AG04450 (cell line): ENCODE measurements around the gene FGD6. TPM values are rescaled to one million over a fixed set of nuclear protein-coding genes. Genes with fewer than 3 reads are reported as not detected.

Experiments
- CTCF ChIA-PET: fragments of 300-600, 350-600 bp; formaldehyde crosslinking; extraction: SDS; loops from one replicate; lab custom pipeline; 2022; ENCODE audit warnings: antibody characterized with exemption, inconsistent platforms; lab: Charles Lee
- POLR2A ChIA-PET: fragments of 350-600 bp; formaldehyde crosslinking; extraction: SDS; loops from one replicate; lab custom pipeline; 2021; ENCODE audit warnings: antibody characterized with exemption, inconsistent platforms; lab: Yijun Ruan, JAX
- DNase-seq: peaks from one replicate; pipeline ENCODE4 v3.0.0-alpha.2; 2011; ENCODE audit warnings: low read depth, low spot score
- H3K27ac ChIP-seq: one replicate; pipeline ENCODE4 v1.5.1; 2012; ENCODE audit warnings: low read depth, low read length, control low read depth
- H3K27me3 ChIP-seq: one replicate; pipeline ENCODE4 v1.6.0; 2012; ENCODE audit warnings: low read length; ENCODE audit not compliant: control insufficient read depth, insufficient read depth
- H3K4me3 ChIP-seq: 2 replicates; pipeline ENCODE4 v1.5.1; 2011; ENCODE audit warnings: mild to moderate bottlenecking, low read depth, low read length, control low read depth
- H3K9me3 ChIP-seq: 2 replicates; pipeline ENCODE4 v1.5.1; 2012; ENCODE audit warnings: low read length; ENCODE audit not compliant: control insufficient read depth, insufficient read depth
- CTCF ChIP-seq: IDR thresholded peaks from 2 replicates; pipeline ENCODE4 v1.5.1; 2011; ENCODE audit warnings: low read depth, low read length, control low read depth, inconsistent platforms
- polyA plus RNA-seq: library from polyadenylated mRNA; depleted of rRNA; stranded (reverse); fragments of >200 nt; gene quantifications from 2 replicates; pipeline ENCODE4 v1.2.3, GENCODE V29; 2011

The FGD6 gene
- polyA plus RNA-seq, 1 experiment = 10.2 TPM

- TF ChIP-seq CTCF = no peak
- ChIA-PET POLR2A (no interaction called here), CTCF (interaction anchor here (0.7 kb wide), 1 partner anchor 82 kb away, joined by 4 read pairs; no protein-coding TSS in a partner anchor)
- no peak overlapping the region for H3K27ac ChIP-seq
- no peak for DNase-seq
- H3K27me3 ChIP-seq = no peaks in the 10 kb centered on the region
- no peak overlapping the region for H3K4me3 ChIP-seq
- H3K9me3 ChIP-seq = no peaks in the 10 kb centered on the region
Observed at GRCh38 chr12:95193139-95193538, 24.1 kb downstream of the FGD6 start.

GRCh38 chr12:95192271-95192670 lies 25.0 kb downstream of the FGD6 start:
- DNase-seq = no peak
- H3K4me3 ChIP-seq = no peak overlapping the region
- no peak overlapping the region for H3K27ac ChIP-seq
- no peaks in the 10 kb centered on the region for H3K27me3 ChIP-seq
- H3K9me3 ChIP-seq = no peaks in the 10 kb centered on the region
- CTCF ChIA-PET = interaction anchor here (0.6 to 0.7 kb wide), 2 partner anchors 9 to 197 kb away, joined by 3 read pairs; no protein-coding TSS in a partner anchor
- POLR2A ChIA-PET = no interaction called here
- TF ChIP-seq CTCF = no peak

- Histone ChIP-seq H3K27me3 (no peaks in the 10 kb centered on the region), H3K27ac (no peak overlapping the region), H3K4me3 (no peak overlapping the region), H3K9me3 (no peaks in the 10 kb centered on the region)
- TF ChIP-seq CTCF = no peak
- ChIA-PET CTCF (no interaction called here), POLR2A (interaction anchor here (0.5 to 0.6 kb wide), 2 partner anchors 47 to 451 kb away, joined by 3 to 5 read pairs; no protein-coding TSS in a partner anchor)
- DNase-seq = peak; percentile 16
Observed at GRCh38 chr12:95191060-95191696, 26.1 kb downstream of the FGD6 start.

GRCh38 chr12:95187865-95188415 lies 29.3 kb downstream of the FGD6 start:
- TF ChIP-seq CTCF = no peak
- POLR2A ChIA-PET = interaction anchor here (0.7 kb wide), 1 partner anchor 14 kb away, joined by 3 read pairs; no protein-coding TSS in a partner anchor
- H3K9me3 ChIP-seq = no peaks in the 10 kb centered on the region
- no peak overlapping the region for H3K27ac ChIP-seq
- no peak for DNase-seq
- no peaks in the 10 kb centered on the region for H3K27me3 ChIP-seq
- CTCF ChIA-PET = interaction anchor here (0.6 to 1.1 kb wide), 2 partner anchors 30 to 35 kb away, joined by 3 to 4 read pairs; partner anchors contain the start of genes FGD6 and VEZT
- no peak overlapping the region for H3K4me3 ChIP-seq

GRCh38 chr12:95185854-95186253 lies 31.4 kb downstream of the FGD6 start:
- CTCF ChIA-PET = interaction anchor here (0.7 kb wide), 1 partner anchor 150 kb away, joined by 4 read pairs; no protein-coding TSS in a partner anchor

More at GRCh38 chr12:95185854-95186253, 31.4 kb downstream of the FGD6 start:
- no peak for TF ChIP-seq CTCF
- no peak for DNase-seq
- POLR2A ChIA-PET = no interaction called here
- H3K27me3 ChIP-seq = no peaks in the 10 kb centered on the region
- no peaks in the 10 kb centered on the region for H3K9me3 ChIP-seq
- no peak overlapping the region for H3K4me3 ChIP-seq
- H3K27ac ChIP-seq = no peak overlapping the region
